GM11168 (cell line): ENCODE data around the gene C1orf52.

Experiments
- in situ Hi-C: fragments of 300-500 bp; cut with MboI; formaldehyde crosslinking; loops from one replicate; pipeline ENCODE4 v1.12.0; 2022; ENCODE audit warnings: low sequenced_read_pairs; ENCODE audit not compliant: unreplicated experiment

Gene C1orf52

GRCh38 chr1:85279458-85280080 is 20.1 kb upstream of the C1orf52 start:
- in situ Hi-C loops = loop anchor here (10.0 kb wide), 1 partner anchor 335 kb away; no protein-coding TSS in a partner anchor

- in situ Hi-C loops = loop anchor here (10.0 kb wide), 1 partner anchor 334 kb away; no protein-coding TSS in a partner anchor
Measured at GRCh38 chr1:85278853-85279314, 19.4 kb upstream of the C1orf52 start.

- in situ Hi-C loops = loop anchor here (10.0 kb wide), 1 partner anchor 333 kb away; no protein-coding TSS in a partner anchor
Measured at GRCh38 chr1:85277802-85278201, 18.3 kb upstream of the C1orf52 start.

GRCh38 chr1:85276978-85277639 is 17.6 kb upstream of the C1orf52 start:
- in situ Hi-C loops = loop anchor here (10.0 kb wide), 1 partner anchor 332 kb away; no protein-coding TSS in a partner anchor

- in situ Hi-C loops = loop anchor here (10.0 kb wide), 1 partner anchor 332 kb away; no protein-coding TSS in a partner anchor
Measured at GRCh38 chr1:85276215-85276977, 16.9 kb upstream of the C1orf52 start, which contains the start of gene BCL10. TSS of gene BCL10 (minus strand) at chr1:85276632. CDS start at chr1:85276352, 280 bp downstream.

GRCh38 chr1:85275701-85276214 is 16.3 kb upstream of the C1orf52 start:
- in situ Hi-C loops = loop anchor here (10.0 kb wide), 1 partner anchor 331 kb away; no protein-coding TSS in a partner anchor

- in situ Hi-C loops = loop anchor here (10.0 kb wide), 1 partner anchor 330 kb away; no protein-coding TSS in a partner anchor
Measured at GRCh38 chr1:85274969-85275453, 15.5 kb upstream of the C1orf52 start.

GRCh38 chr1:85273397-85273796 is 13.9 kb upstream of the C1orf52 start:
- in situ Hi-C loops = loop anchor here (10.0 kb wide), 1 partner anchor 329 kb away; no protein-coding TSS in a partner anchor

- in situ Hi-C loops = no loop called here
Measured at GRCh38 chr1:85268801-85269585, 9.5 kb upstream of the C1orf52 start.

GRCh38 chr1:85267313-85267712 is 7.9 kb upstream of the C1orf52 start:
- in situ Hi-C loops = no loop called here

GRCh38 chr1:85264150-85264549 is 4.7 kb upstream of the C1orf52 start:
- in situ Hi-C loops = no loop called here

GRCh38 chr1:85262985-85263384 is 3.5 kb upstream of the C1orf52 start:
- in situ Hi-C loops = no loop called here

- in situ Hi-C loops = no loop called here
Measured at GRCh38 chr1:85259912-85260274, 431 bp upstream of the C1orf52 start.

GRCh38 chr1:85258536-85259117 is 835 bp downstream of the C1orf52 start:
- in situ Hi-C loops = no loop called here

GRCh38 chr1:85249042-85249441 is 10.4 kb downstream of the C1orf52 start:
- in situ Hi-C loops = loop anchor here (10.0 kb wide), 1 partner anchor 304 kb away; no protein-coding TSS in a partner anchor

- in situ Hi-C loops = loop anchor here (10.0 kb wide), 1 partner anchor 301 kb away; no protein-coding TSS in a partner anchor
Measured at GRCh38 chr1:85245891-85246290, 13.6 kb downstream of the C1orf52 start.

- in situ Hi-C loops = loop anchor here (10.0 kb wide), 1 partner anchor 301 kb away; no protein-coding TSS in a partner anchor
Measured at GRCh38 chr1:85245456-85245855, 14.0 kb downstream of the C1orf52 start.

- in situ Hi-C loops = loop anchor here (10.0 kb wide), 1 partner anchor 300 kb away; no protein-coding TSS in a partner anchor
Measured at GRCh38 chr1:85244271-85245061, 15.0 kb downstream of the C1orf52 start.
